OCI-LY7 (cell line): ENCODE data around the gene EPHA6. TPM values are rescaled to one million over a fixed set of nuclear protein-coding genes. Genes with fewer than 3 reads are reported as not detected.
"Not testable (repeated sequence)": the region's sequence is repeated elsewhere in the genome, so short reads cannot be mapped to it uniquely, and the experiment has no call there.

Experiments
- BruUV-seq: library from RNA; stranded (reverse); fragments of 400-500 nt; replicated peaks from 2 replicates; lab custom pipeline; 2021; lab: Mats Ljungman, UMichigan
- CTCF ChIA-PET: fragments of 300-600 bp; sonication (Branson Sonifier 250); formaldehyde crosslinking; loops from one replicate; lab custom pipeline; 2022; ENCODE audit warnings: antibody characterized with exemption; ENCODE audit not compliant: unreplicated experiment; lab: Charles Lee
- POLR2A ChIA-PET: fragments of 300-600 bp; sonication (Branson Sonifier 250); formaldehyde crosslinking; loops from one replicate; lab custom pipeline; 2022; ENCODE audit warnings: antibody characterized with exemption; lab: Charles Lee
- DNase-seq: peaks from one replicate; pipeline ENCODE4 v3.0.0-alpha.2; 2015; ENCODE audit warnings: low spot score
- H2AFZ ChIP-seq: fragments of 200-600 bp; sonication (generic), shearing (Covaris generic); 2 replicates; pipeline ENCODE4 v1.6.1; 2014; ENCODE audit warnings: mild to moderate bottlenecking, antibody characterized with exemption, low read length, moderate library complexity
- H3K27ac ChIP-seq: fragments of 200-600 bp; sonication (generic); 2 replicates; pipeline ENCODE4 v1.5.1; 2014; ENCODE audit warnings: mixed run types, low read depth, mild to moderate bottlenecking, moderate library complexity, low read length, inconsistent platforms; ENCODE audit not compliant: poor library complexity, severe bottlenecking
- H3K36me3 ChIP-seq: fragments of 200-600 bp; sonication (generic); 2 replicates; pipeline ENCODE4 v1.6.1; 2014; ENCODE audit warnings: mild to moderate bottlenecking, antibody characterized with exemption, low read length, moderate library complexity, mixed read lengths; ENCODE audit not compliant: insufficient read depth
- H3K4me1 ChIP-seq: fragments of 200-600 bp; sonication (generic); 2 replicates; pipeline ENCODE4 v1.5.1; 2014; ENCODE audit warnings: mild to moderate bottlenecking, low read length; ENCODE audit not compliant: insufficient read depth, poor library complexity, severe bottlenecking
- H3K4me2 ChIP-seq: fragments of 200-600 bp; sonication (generic); 2 replicates; pipeline ENCODE4 v1.6.1; 2014; ENCODE audit warnings: mild to moderate bottlenecking, low read length
- H3K4me3 ChIP-seq: fragments of 200-600 bp; sonication (generic); 2 replicates; pipeline ENCODE4 v1.5.1; 2014; ENCODE audit warnings: mild to moderate bottlenecking, low read depth, low read length; ENCODE audit not compliant: poor library complexity, severe bottlenecking
- H3K79me2 ChIP-seq: fragments of 200-600 bp; sonication (generic); 2 replicates; pipeline ENCODE4 v1.6.1; 2016; ENCODE audit warnings: low read depth, mild to moderate bottlenecking, low read length, moderate library complexity, mixed read lengths; ENCODE audit not compliant: insufficient read depth
- H3K9me2 ChIP-seq: fragments of 200-600 bp; sonication (generic); 2 replicates; pipeline ENCODE4 v1.6.1; 2016; ENCODE audit warnings: mild to moderate bottlenecking, low read length, mixed read lengths; ENCODE audit not compliant: insufficient read depth
- H3K9me3 ChIP-seq: fragments of 200-600 bp; sonication (generic); 2 replicates; pipeline ENCODE4 v1.6.1; 2014; ENCODE audit warnings: mild to moderate bottlenecking, mixed run types, low read length, mixed read lengths
- H4K20me1 ChIP-seq: fragments of 200-600 bp; sonication (generic); 2 replicates; pipeline ENCODE4 v1.6.1; 2014; ENCODE audit warnings: mild to moderate bottlenecking, antibody characterized with exemption, low read length, moderate library complexity, mixed read lengths; ENCODE audit not compliant: insufficient read depth
- EZH2phosphoT487 ChIP-seq: fragments of 200-600 bp; sonication (generic); IDR thresholded peaks from 2 replicates; pipeline ENCODE4 v1.6.1; 2018; ENCODE audit warnings: low read depth, borderline replicate concordance, mild to moderate bottlenecking, mixed run types, antibody characterized with exemption, low read length, moderate library complexity, mixed read lengths
- intact Hi-C: fragments of 100-400 bp; cut with micrococcal nuclease; formaldehyde crosslinking; loops from one replicate; pipeline ENCODE4 v1.10.0; 2022; ENCODE audit not compliant: unreplicated experiment
- total RNA-seq, 2 experiments: library from RNA; depleted of rRNA in 1 of 2; stranded (reverse); fragments of >200 nt in 1 of 2; shearing (Covaris generic) in 1 of 2; gene quantifications; 2 replicates each; pipeline ENCODE4 v1.2.3, GENCODE V29; 2014 to 2022
- TF ChIP-seq, protein P1 (sequence below): fragments of 200-600 bp; sonication (generic); conservative IDR thresholded peaks from 2 replicates; pipeline ENCODE4 v1.5.1; 2014; ENCODE audit warnings: mild to moderate bottlenecking, antibody characterized with exemption, low read length, moderate library complexity, mixed read lengths

The EPHA6 gene
- total RNA-seq, 2 experiments from 2014 or later: not detected

DNA sequence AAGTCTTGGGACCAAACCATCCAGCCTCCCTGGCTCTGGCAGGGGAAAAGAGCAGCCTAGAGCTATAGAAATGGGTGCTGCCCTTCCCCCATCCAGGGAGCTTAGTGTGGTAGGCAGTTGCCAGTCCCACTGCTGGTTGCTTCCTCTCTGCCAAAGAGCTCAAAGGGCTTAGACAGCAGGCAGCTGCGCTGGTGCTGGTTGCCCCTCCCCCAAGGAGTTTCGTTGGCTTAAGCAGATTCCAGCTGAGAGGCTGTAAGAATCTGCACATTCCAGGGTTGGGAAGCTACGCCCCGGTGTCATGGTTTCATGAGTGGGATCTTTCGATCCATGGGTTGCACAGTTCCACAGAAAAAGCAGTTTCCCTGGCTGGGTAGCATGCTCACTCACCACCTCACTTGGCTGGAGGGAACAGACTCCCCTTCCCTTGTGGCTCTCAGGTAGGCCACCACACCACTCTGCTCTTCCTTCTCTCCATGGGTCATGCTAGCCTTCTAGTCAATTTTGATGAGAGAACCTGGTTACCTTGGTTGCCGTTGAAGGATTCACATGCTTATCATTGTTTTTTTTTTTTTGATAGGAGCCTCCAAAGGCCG is 195.1 kb downstream of the EPHA6 start:
- POLR2A ChIA-PET: no interaction called here
- no TSS peak for BruUV-seq
- Histone ChIP-seq H3K79me2 (no peaks in the 10 kb centered on the region), H3K4me2 (no peak overlapping the region), H3K4me3 (no peak overlapping the region), H3K36me3 (no peaks in the 10 kb centered on the region), H2AFZ (no peak overlapping the region), H3K9me3 (no peaks in the 10 kb centered on the region), H3K9me2 (no peaks in the 10 kb centered on the region), H3K4me1 (no peaks in the 10 kb centered on the region), H4K20me1 (no peaks in the 10 kb centered on the region), H3K27ac (no peak overlapping the region)
- intact Hi-C loops: no loop called here
- DNase-seq: no peak
- CTCF ChIA-PET: no interaction called here
- TF ChIP-seq, protein P1, sequence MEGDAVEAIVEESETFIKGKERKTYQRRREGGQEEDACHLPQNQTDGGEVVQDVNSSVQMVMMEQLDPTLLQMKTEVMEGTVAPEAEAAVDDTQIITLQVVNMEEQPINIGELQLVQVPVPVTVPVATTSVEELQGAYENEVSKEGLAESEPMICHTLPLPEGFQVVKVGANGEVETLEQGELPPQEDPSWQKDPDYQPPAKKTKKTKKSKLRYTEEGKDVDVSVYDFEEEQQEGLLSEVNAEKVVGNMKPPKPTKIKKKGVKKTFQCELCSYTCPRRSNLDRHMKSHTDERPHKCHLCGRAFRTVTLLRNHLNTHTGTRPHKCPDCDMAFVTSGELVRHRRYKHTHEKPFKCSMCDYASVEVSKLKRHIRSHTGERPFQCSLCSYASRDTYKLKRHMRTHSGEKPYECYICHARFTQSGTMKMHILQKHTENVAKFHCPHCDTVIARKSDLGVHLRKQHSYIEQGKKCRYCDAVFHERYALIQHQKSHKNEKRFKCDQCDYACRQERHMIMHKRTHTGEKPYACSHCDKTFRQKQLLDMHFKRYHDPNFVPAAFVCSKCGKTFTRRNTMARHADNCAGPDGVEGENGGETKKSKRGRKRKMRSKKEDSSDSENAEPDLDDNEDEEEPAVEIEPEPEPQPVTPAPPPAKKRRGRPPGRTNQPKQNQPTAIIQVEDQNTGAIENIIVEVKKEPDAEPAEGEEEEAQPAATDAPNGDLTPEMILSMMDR: no peak
- TF ChIP-seq EZH2phosphoT487: no peak

DNA sequence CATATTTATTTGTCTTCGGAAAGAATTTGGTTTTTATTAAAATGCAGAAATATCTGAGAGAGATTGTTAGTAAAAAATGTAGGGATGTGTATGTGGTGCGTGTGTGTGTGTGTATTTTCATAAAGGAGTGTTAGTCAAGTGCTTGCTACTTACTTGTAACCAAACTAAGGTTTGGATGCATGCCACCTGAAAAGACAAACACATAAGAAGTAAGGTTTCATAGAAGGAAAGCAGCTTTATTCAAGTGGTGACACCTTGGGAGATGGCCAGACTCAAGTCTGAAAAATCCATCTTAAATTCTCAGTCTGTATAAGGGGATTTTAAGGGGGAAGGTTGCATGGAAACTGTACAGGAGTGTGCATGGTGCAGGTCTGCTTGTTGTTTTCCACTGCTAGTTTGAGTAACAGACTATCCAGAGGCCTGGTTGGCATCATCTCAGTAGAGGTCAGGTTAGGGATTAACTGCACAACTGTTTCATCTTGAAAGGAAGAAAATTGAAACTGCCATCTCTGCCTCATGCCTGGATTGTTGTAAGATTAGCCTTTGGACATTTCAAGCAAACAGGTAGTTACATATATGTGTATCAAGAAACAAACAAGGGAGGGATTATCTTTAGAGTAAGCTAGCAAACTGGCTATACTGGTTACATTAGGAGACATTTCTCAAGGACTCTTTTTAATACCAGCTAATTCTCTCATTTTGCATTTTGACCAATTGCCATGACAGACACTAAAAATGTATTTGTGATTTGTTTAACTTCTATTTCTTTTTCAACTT is 196.7 kb downstream of the EPHA6 start:
- H3K9me2 ChIP-seq: no peaks in the 10 kb centered on the region
- H3K79me2 ChIP-seq: no peaks in the 10 kb centered on the region
- H3K27ac ChIP-seq: no peak overlapping the region
- no peaks in the 10 kb centered on the region for H3K4me1 ChIP-seq
- H3K4me3 ChIP-seq: no peak overlapping the region
- no peaks in the 10 kb centered on the region for H3K9me3 ChIP-seq
- POLR2A ChIA-PET: interaction anchor here (0.6 kb wide), 1 partner anchor 490 kb away, joined by 3 read pairs; no protein-coding TSS in a partner anchor
- no peak for DNase-seq
- CTCF ChIA-PET: no interaction called here
- no peak for TF ChIP-seq EZH2phosphoT487
- TF ChIP-seq, protein P1: no peak
- no peaks in the 10 kb centered on the region for H4K20me1 ChIP-seq
- no peaks in the 10 kb centered on the region for H3K36me3 ChIP-seq
- no peak overlapping the region for H3K4me2 ChIP-seq
- no peak overlapping the region for H2AFZ ChIP-seq
- intact Hi-C loops: no loop called here
- no TSS peak for BruUV-seq

DNA sequence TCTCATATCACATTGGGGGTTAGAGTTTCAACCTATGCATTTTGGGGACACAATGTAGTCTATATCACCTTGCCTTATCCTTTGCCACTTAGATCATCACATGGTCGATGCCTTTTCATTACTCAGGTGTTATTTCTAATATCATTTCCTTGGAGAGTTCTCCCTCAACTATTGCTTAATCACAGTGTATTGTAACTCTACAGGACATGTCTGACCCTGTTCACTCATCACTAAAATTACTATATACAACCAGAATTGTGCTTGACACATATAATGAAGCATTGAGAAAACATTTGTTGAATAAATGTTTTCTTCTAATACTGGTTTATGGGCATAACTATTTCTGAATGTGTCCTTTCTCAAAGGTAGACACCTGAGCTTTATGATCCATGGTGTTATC is 207.4 kb downstream of the EPHA6 start:
- no peak overlapping the region for H3K4me3 ChIP-seq
- H4K20me1 ChIP-seq: no peaks in the 10 kb centered on the region
- intact Hi-C loops: no loop called here
- DNase-seq: no peak
- TF ChIP-seq, protein P1: no peak
- TF ChIP-seq EZH2phosphoT487: no peak
- ChIA-PET POLR2A (no interaction called here), CTCF (no interaction called here)
- H3K36me3 ChIP-seq: no peaks in the 10 kb centered on the region
- no peaks in the 10 kb centered on the region for H3K9me3 ChIP-seq
- no peak overlapping the region for H2AFZ ChIP-seq
- H3K27ac ChIP-seq: no peak overlapping the region
- no peaks in the 10 kb centered on the region for H3K9me2 ChIP-seq
- no peak overlapping the region for H3K4me2 ChIP-seq
- no peaks in the 10 kb centered on the region for H3K4me1 ChIP-seq
- BruUV-seq: no TSS peak
- no peaks in the 10 kb centered on the region for H3K79me2 ChIP-seq

DNA sequence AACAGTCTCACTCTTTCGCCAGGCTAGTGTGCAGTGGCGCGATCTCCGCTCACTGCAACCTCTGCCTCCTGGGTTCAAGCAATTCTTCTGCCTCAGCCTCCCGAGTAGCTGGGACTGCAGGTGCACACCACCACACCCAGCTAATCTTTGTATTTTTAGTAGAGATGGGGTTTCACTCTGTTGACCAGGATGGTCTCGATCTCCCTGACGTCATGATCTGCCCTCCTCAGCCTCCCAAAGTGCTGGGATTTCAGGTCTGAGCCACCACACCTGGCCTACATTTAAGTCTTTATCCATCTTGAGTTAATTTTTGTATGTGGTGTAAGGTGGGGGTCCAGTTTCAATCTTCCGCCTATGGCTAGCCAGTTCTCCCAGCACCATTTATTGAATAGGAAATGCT is 211.2 kb downstream of the EPHA6 start:
- H4K20me1 ChIP-seq, DNase-seq, H2AFZ ChIP-seq, BruUV-seq, CTCF ChIA-PET, H3K27ac ChIP-seq, H3K4me2 ChIP-seq, H3K79me2 ChIP-seq, H3K4me3 ChIP-seq, intact Hi-C loops, H3K9me3 ChIP-seq, H3K36me3 ChIP-seq, POLR2A ChIA-PET, H3K4me1 ChIP-seq, H3K9me2 ChIP-seq: not testable (repeated sequence)
